HUES64 (cell line): Measurements from ENCODE around the gene SCAI. TPM values are rescaled to one million over a fixed set of nuclear protein-coding genes. Genes with fewer than 3 reads are reported as not detected.
A peak's percentile ranks its signal among the peaks of the same experiment; 100 is the strongest.
"Not testable (repeated sequence)": the region's sequence is repeated elsewhere in the genome, so short reads cannot be mapped to it uniquely, and the experiment has no call there.

ENCODE experiments used
- H3K27ac ChIP-seq: 2 replicates; pipeline ENCODE4 v1.7.0; 2013; ENCODE audit warnings: low read depth, low read length, inconsistent platforms
- H3K27me3 ChIP-seq: 2 replicates; pipeline ENCODE4 v1.6.1; 2013; ENCODE audit warnings: mild to moderate bottlenecking, low read length; ENCODE audit not compliant: insufficient read depth
- H3K36me3 ChIP-seq: 2 replicates; pipeline ENCODE4 v1.6.1; 2013; ENCODE audit warnings: mild to moderate bottlenecking, low read length; ENCODE audit not compliant: insufficient read depth
- H3K4me1 ChIP-seq: 2 replicates; pipeline ENCODE4 v1.6.1; 2013; ENCODE audit warnings: mild to moderate bottlenecking, low read length, moderate library complexity; ENCODE audit not compliant: insufficient read depth
- H3K4me3 ChIP-seq: 2 replicates; pipeline ENCODE4 v1.5.1; 2013; ENCODE audit warnings: mild to moderate bottlenecking, low read length, moderate library complexity
- H3K9ac ChIP-seq: 2 replicates; pipeline ENCODE4 v1.6.1; 2013; ENCODE audit warnings: mild to moderate bottlenecking, low read depth, low read length
- H3K9me3 ChIP-seq: 2 replicates; pipeline ENCODE4 v1.6.1; 2013; ENCODE audit warnings: low read depth, low read length; ENCODE audit not compliant: insufficient read depth
- WGBS: fragments of 150-250, 120-280 bp; methylation state at CpG from one replicate; pipeline ENCODE4 v1.1.7; 2013; ENCODE audit warnings: missing lambda C conversion rate; 5-methylcytosine and 5-hydroxymethylcytosine counted together
- polyA plus RNA-seq, 2 experiments: library from polyadenylated mRNA; stranded (reverse); fragments of 50-300 nt; gene quantifications; one replicate each; pipeline ENCODE4 v1.2.3, GENCODE V29; 2013

The SCAI gene
- polyA plus RNA-seq (2013, experiment 1 of 2): 5.9 TPM
- polyA plus RNA-seq (2013, experiment 2 of 2): 5.9 TPM

DNA sequence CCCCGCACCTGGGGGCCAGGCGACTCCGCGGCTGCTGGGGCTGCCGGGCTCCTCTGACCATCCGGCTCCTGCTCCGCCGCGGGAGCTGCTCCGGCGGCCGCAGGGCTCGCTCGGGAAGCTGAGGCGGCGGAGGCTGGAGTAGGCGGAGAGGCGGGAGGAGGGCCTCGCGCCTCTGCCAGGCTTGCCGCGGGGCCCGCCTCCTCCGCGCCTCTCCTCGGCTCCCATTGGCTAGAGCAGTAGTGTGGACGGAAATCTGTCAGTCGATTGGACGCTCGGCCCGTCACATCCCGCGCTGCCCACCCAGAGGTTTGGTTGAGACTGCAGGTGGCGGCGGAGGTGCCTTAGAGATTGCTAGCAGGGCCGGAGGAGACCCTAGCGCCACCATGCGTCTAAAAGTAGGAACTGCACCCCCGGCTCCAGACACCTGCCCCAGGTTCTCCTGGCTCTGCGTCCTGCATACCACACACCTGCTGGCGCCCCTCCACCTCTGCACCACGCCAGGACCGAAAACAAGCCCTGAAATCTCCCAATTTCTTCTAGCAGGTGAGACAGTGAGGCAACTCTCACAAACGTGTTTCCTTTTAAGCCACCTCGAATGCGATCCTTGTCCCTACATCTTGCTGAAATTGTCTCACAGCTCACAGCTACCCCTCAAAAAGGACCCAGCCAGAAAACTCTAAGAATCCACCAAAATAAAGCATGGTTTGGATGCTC lies at the start of gene SCAI:
Gene SCAI, minus strand, starts transcription at position 152 of the 714 bp plus-strand sequence. Its CDS starts 91 bp downstream, at position 61.
- Histone ChIP-seq H3K9me3 (no peaks in the 10 kb centered on the region), H3K27me3 (no peaks in the 10 kb centered on the region), H3K4me1 (peaks cover 7% of the 10 kb centered on the region), H3K36me3 (peaks cover 33% of the 10 kb centered on the region), H3K4me3 (peak within 1 kb of the TSS; percentile 74), H3K9ac (peak within 1 kb of the TSS; percentile 67), H3K27ac (peak within 1 kb of the TSS; percentile 69; the same call in 1 of the 2 replicates)
- 2% methylated on average over 46 of the region's 46 CpGs for WGBS

DNA sequence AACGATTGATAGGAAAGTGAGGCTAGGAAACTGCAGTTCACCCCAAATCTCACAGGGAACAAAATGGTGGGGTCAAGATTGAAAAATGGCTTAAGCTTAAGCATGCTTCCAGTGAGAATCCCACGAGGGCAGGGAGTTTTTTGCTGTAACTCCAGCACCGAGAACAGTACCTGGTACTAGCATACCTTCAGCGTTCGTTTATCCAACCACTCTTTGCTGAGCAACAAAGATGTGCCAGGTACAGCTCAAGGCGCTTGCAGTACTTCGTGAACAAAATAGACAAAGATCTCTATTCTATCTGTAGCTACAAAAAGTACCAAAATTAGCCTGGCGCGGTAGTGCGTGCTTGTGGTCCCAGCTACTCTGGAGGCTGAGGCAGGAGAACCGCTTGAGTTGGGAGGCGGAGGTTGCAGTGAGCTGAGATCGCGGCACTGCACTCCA lies 47.1 kb upstream of the SCAI start:
- H3K4me3 ChIP-seq: peak overlapping the region; percentile 94
- H3K27me3 ChIP-seq: no peaks in the 10 kb centered on the region
- H3K9ac ChIP-seq: peak overlapping the region; percentile 90
- H3K27ac ChIP-seq: peak overlapping the region; percentile 96
- H3K4me1 ChIP-seq: no peaks in the 10 kb centered on the region; the same call in 1 of the 2 replicates
- H3K36me3 ChIP-seq: no peaks in the 10 kb centered on the region
- WGBS: 76% methylated on average over 14 of the region's 14 CpGs
- H3K9me3 ChIP-seq: no peaks in the 10 kb centered on the region

DNA sequence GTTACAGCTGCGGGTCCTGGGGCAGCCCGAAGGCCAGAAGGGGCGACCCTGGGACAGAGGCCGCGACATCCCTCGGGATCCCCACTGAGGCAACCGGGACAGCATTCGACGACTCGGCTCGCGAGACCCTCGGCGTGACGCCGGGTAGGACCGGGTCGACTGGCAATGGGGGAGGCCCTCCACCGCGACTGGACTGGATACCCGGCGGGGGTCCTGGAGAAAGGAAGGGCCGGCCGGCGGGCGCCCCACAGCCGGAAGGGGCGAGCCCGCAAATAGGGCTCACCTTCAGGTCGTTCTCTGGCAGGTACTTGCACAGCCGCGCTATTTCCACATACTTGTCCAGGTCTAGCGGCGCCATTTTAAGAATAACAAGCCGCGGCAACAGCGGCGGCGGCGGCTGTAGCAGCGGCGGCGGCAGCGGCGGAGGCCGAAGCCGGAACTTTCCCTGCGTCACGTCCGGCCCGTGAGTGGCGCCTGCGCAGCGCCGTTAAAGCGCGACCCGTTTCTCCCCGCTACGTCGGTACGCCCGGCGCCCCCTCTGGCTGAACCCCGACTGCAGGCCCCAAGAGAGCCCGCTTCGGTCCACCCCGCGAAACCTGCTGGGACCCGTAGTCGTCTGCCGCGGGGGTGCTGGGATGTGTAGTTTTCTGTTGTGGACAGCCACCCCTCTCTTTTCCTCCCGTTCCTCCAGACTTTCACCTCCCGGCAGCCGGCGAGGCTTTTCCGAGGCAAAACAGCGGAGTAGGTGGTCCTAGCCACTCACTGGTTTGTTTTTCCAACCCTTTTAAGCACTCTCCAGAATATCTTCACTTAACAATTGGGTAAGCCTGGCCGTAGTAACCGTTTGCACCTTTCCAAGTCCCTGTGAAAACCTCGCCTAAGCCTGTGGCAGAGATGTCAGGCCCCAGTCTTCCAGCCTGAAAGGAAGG lies 46.3 kb upstream of the SCAI start, which contains the start of gene PPP6C:
Gene PPP6C, minus strand, starts transcription at position 443 of the 929 bp plus-strand sequence. Its CDS starts 85 bp downstream, at position 358.
- Histone ChIP-seq H3K4me3 (peak within 1 kb of the TSS; percentile 94), H3K9me3 (no peaks in the 10 kb centered on the region), H3K9ac (peak within 1 kb of the TSS; percentile 90), H3K27me3 (no peaks in the 10 kb centered on the region), H3K4me1 (no peaks in the 10 kb centered on the region; the same call in 1 of the 2 replicates), H3K27ac (peak within 1 kb of the TSS; percentile 96), H3K36me3 (no peaks in the 10 kb centered on the region)
- under 1% methylated on average over 81 of the region's 82 CpGs for WGBS

GRCh38 chr9:125189011-125189360 lies 45.7 kb upstream of the SCAI start:
- Histone ChIP-seq H3K4me3 (peak overlapping the region; percentile 94), H3K9me3 (no peaks in the 10 kb centered on the region), H3K9ac (peak overlapping the region; percentile 90), H3K36me3 (no peaks in the 10 kb centered on the region), H3K4me1 (no peaks in the 10 kb centered on the region; the same call in 1 of the 2 replicates), H3K27me3 (no peaks in the 10 kb centered on the region), H3K27ac (peak overlapping the region; percentile 96)
- WGBS: 1% methylated on average over 26 of the region's 26 CpGs

- Histone ChIP-seq H3K36me3 (no peaks in the 10 kb centered on the region), H3K27me3 (no peaks in the 10 kb centered on the region), H3K9me3 (no peaks in the 10 kb centered on the region), H3K27ac (no peak overlapping the region), H3K4me3 (no peak overlapping the region), H3K4me1 (no peaks in the 10 kb centered on the region), H3K9ac (no peak overlapping the region)
- WGBS: 93% methylated on average over 2 of the region's 2 CpGs
Observed at GRCh38 chr9:125183561-125183960, 40.2 kb upstream of the SCAI start.

DNA sequence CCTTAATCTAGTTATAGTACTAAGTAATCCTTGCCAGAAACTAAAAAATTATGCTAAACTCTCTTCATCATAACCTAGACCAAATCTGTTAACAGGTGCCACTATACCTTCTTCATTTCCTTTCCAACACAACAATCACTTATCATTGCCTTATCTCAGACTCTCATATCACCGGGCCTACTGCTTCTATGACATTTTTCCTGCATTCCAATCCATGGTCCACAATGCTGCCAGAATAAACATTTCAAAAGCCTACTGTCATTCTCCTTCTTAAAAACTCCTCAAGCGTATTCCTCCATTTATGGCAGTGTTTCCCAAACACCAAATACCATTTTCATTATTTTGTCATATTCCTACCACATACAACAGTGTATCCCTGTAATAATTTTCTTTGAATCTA lies 39.7 kb upstream of the SCAI start:
- Histone ChIP-seq H3K4me1 (no peaks in the 10 kb centered on the region), H3K27me3 (no peaks in the 10 kb centered on the region), H3K27ac (no peak overlapping the region), H3K9me3 (no peaks in the 10 kb centered on the region), H3K9ac (no peak overlapping the region), H3K36me3 (no peaks in the 10 kb centered on the region), H3K4me3 (no peak overlapping the region)
- WGBS: 88% methylated on average over 2 of the region's 2 CpGs

DNA sequence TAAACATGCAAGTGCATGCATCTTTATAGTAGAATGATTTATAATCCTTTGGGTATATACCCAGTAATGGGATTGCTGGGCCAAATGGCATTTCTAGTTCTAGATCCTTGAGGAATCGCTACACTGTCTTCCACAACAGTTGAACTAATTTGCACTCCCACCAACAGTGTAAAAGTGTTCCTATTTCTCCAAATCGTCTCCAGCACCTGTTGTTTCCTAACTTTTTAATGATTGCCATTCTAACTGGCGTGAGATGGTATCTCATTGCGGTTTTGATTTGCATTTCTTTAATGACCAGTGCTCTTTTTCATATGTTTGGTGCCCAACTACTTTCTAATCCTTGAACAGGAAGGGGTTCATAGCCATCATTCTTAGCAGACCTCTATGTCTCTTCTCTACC lies 38.4 kb upstream of the SCAI start:
- not testable (repeated sequence) for H3K4me1 ChIP-seq, H3K36me3 ChIP-seq, H3K9ac ChIP-seq, H3K27me3 ChIP-seq, H3K27ac ChIP-seq, H3K4me3 ChIP-seq, H3K9me3 ChIP-seq
- WGBS: 95% methylated on average over 4 of the region's 4 CpGs

DNA sequence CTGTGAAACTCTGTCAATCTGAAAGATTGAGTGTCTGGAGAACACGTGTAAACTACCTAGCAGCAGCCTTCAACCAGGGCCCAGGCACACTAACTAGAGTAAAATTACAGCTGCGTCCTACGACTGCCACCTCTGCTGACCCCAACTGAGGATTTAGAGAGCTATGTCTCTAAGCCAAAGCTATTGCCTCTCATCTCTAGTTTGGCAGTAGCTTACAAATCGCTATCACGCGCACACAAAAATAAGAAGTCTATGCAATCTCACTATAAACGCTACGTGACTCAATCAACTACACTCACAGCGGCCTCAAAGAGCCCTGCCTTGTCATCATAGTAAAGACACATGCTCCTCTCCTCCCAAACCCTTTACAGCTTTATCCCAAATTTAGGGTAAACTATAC lies 37.5 kb upstream of the SCAI start:
- no peak overlapping the region for H3K4me3 ChIP-seq
- no peaks in the 10 kb centered on the region for H3K4me1 ChIP-seq
- H3K9me3 ChIP-seq: no peaks in the 10 kb centered on the region
- H3K36me3 ChIP-seq: no peaks in the 10 kb centered on the region
- WGBS: 96% methylated on average over 9 of the region's 9 CpGs
- H3K9ac ChIP-seq: no peak overlapping the region
- no peak overlapping the region for H3K27ac ChIP-seq
- no peaks in the 10 kb centered on the region for H3K27me3 ChIP-seq

DNA sequence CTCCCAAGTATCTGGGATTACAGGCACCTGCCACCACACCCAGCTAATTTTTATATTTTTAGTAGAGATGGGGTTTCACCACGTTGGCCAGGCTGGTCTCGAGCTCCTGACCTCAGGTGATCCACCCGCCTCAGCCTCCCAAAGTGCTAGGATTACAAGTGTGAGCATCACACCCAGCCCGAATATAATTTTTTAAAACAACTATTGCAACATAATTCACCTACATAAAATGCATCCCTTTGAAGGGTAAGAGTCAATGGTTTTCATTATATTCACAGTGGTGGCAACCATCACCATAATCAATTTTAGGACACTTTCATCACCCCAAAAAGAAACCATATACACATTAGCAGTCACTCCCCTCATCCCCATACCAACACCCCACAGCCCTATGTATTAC lies 36.4 kb upstream of the SCAI start:
- not testable (repeated sequence) for H3K36me3 ChIP-seq

GRCh38 chr9:125177888-125178287 lies 34.6 kb upstream of the SCAI start:
- no peak overlapping the region for H3K27ac ChIP-seq
- WGBS: 93% methylated on average over 1 of the region's 1 CpG
- H3K27me3 ChIP-seq: no peaks in the 10 kb centered on the region
- H3K36me3 ChIP-seq: no peaks in the 10 kb centered on the region
- H3K9me3 ChIP-seq: no peaks in the 10 kb centered on the region
- no peak overlapping the region for H3K4me3 ChIP-seq
- no peaks in the 10 kb centered on the region for H3K4me1 ChIP-seq
- H3K9ac ChIP-seq: no peak overlapping the region

More for the DNA sequence above, 36.4 kb upstream of the SCAI start:
- not testable (repeated sequence) for H3K9ac ChIP-seq, H3K4me3 ChIP-seq, H3K27ac ChIP-seq, H3K4me1 ChIP-seq, H3K9me3 ChIP-seq, H3K27me3 ChIP-seq
- WGBS: 100% methylated on average over 4 of the region's 4 CpGs

DNA sequence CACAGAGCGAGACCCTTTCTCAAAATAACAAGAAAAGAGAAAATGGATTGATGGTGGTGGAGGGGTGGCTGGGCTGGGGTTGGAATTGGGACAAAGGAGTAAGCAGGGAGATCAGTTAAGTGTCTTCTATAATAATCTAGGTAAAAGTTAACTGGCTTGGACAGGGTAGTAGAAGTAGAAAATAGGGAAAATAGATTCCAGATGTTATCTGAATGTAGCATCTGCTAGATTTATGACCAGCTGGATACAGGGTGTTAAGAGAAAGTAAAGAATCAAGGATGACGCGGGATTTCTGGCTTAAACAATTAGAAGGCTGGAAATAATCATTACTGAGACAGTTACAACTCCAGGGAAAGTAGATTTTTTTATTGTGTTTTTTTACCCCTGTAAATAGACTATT lies 33.3 kb upstream of the SCAI start:
- Histone ChIP-seq H3K9me3 (no peaks in the 10 kb centered on the region), H3K36me3 (no peaks in the 10 kb centered on the region), H3K27ac (no peak overlapping the region), H3K4me1 (no peaks in the 10 kb centered on the region), H3K4me3 (no peak overlapping the region), H3K27me3 (no peaks in the 10 kb centered on the region), H3K9ac (no peak overlapping the region)
- 98% methylated on average over 3 of the region's 3 CpGs for WGBS
